ENCODE data around the gene KSR2.

KSR2 gene

DNA sequence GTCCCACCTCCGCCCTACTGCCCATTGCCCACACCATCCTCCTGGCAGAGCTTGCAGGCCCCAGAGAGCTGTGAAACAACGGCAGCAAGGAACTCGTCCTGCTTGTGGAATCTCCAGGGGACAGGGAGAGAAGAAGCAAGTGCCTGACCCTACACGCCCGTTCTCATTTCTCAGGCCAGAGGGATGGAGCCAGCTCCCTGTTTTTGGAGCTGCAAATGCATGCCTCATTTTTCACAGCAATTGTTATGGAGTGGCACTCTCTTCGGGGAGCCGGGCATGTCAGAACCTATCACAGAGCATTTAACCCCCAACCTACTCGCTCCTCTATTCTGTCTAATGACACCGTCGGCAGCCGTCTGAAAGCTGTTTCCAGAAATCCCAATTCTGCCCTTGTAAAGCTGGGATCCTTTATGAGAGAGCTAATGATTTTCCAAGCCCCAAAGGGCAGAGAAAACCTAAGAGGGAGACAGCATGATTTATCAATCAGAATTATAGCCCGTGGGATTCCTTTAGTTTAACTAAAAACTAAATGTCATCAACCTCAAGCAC is 385.0 kb downstream of the KSR2 start:
- TF ChIP-seq CTCF (conservative IDR thresholded peaks at IDR 0.05): no peak
- H3K27ac ChIP-seq: no peak overlapping the region

DNA sequence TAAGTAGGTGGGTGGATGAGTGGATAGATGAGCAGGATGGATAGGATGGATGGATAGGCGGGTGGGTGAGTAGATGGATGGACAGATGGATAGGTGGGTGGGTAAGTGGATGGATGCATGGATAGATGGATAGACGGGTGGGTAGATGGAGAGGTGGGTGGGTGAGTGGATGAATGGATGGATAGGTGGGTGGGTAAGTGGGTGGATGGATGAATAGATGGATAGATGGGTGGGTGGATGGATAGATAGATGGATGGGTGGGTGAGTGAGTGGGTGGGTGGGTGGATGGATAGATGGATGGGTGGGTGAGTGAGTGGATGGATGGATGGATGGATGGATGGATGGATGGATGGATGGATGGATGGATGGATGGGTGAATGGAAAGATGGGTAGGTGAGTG is 385.7 kb downstream of the KSR2 start:
- TF ChIP-seq CTCF (conservative IDR thresholded peaks at IDR 0.05): no peak
- no peak overlapping the region for H3K27ac ChIP-seq

GRCh38 chr12:117582135-117582784 is 386.5 kb downstream of the KSR2 start:
- no peak for TF ChIP-seq CTCF (conservative IDR thresholded peaks at IDR 0.05)
- no peak overlapping the region for H3K27ac ChIP-seq

DNA sequence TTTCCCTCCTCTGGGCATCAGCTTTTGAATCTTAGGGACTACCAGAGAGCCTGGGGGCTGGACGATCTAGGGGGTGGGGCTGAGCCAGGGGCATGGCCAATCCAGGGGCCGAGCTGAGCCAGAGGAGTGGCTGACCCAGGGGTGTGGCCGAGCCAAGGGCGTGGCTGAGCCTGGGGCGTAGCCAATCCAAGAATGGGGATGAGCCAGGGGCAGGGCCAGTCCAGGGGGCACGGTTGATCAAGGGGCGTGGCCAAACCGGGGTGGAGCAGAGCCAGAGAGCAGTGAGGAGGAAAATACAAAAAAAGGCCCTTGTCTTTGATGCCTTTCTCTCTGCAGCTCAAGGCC is 388.1 kb downstream of the KSR2 start:
- no peak overlapping the region for H3K27ac ChIP-seq
- no peak for TF ChIP-seq CTCF (conservative IDR thresholded peaks at IDR 0.05)

GRCh38 chr12:117580015-117580717 is 388.6 kb downstream of the KSR2 start:
- TF ChIP-seq CTCF (conservative IDR thresholded peaks at IDR 0.05): no peak
- H3K27ac ChIP-seq: no peak overlapping the region

DNA sequence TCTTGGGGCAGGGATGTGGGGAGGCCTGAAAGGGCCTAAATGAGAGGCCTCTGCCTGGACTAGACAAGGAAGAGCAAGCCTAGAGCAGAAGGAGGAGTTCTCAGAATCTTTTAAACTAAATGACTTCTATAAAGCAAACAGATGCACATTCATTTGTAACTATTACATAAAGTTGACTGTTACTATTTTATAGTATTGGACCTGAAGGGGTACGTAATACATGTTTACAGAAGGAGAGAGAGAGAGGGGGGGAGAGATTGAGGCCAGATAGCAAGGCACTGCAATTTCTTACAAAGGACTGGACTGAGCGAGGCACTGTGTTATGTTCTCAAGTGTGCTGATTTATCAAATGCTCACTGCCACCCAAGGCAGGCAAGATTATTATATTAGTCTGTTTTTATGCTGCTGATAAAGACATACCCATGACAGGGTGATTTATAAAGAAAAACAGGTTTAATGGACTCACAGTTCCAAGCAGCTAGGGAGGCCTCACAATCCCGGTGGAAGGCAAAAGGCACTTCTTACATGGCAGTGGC is 391.6 kb downstream of the KSR2 start:
- TF ChIP-seq CTCF (conservative IDR thresholded peaks at IDR 0.05): no peak
- H3K27ac ChIP-seq: peak overlapping the region; percentile 45

- no peak for TF ChIP-seq CTCF (conservative IDR thresholded peaks at IDR 0.05)
These were observed 392.7 kb downstream of the KSR2 start for GRCh38 chr12:117576053-117576452.

More at GRCh38 chr12:117576053-117576452, 392.7 kb downstream of the KSR2 start:
- H3K27ac ChIP-seq: peak overlapping the region; percentile 45

Data from VCaP (cell line).